ENCODE data around the gene TOP2B. TPM values are rescaled to one million over a fixed set of nuclear protein-coding genes. Genes with fewer than 3 reads are reported as not detected.

Gene TOP2B
- total RNA-seq, 1 experiment from 2014 or later, result 106 TPM

- Histone ChIP-seq H3K9me2 (ENCODE audit: insufficient read depth) (no peaks in the 10 kb centered on the region), H2AFZ (no peak overlapping the region), H3K36me3 (ENCODE audit: low read depth) (no peaks in the 10 kb centered on the region), H3F3A (ENCODE audit: insufficient read depth, low read depth) (peaks cover 4% of the 10 kb centered on the region), H3K27ac (peak overlapping the region; percentile 92), H3K27me3 (ENCODE audit: insufficient read depth, low read depth) (no peaks in the 10 kb centered on the region), H4K20me1 (ENCODE audit: insufficient read depth) (no peaks in the 10 kb centered on the region), H3K4me1 (replicated peaks; ENCODE audit: insufficient read depth) (peaks cover 23% of the 10 kb centered on the region), H3K4me3 (no peak overlapping the region), H3K4me2 (peak overlapping the region; percentile 58), H3K79me2 (ENCODE audit: low read depth) (no peaks in the 10 kb centered on the region), H3K9me3 (ENCODE audit: insufficient read depth, low read depth) (no peaks in the 10 kb centered on the region)
- DNase-seq, result no peak
- TF ChIP-seq EZH2 (IDR thresholded peaks at IDR 0.05; ENCODE audit: low read depth) (no peak), CTCF (conservative IDR thresholded peaks at IDR 0.05) (no peak)
- no TSS peak for BruUV-seq (replicated peaks)
- CTCF ChIA-PET, result interaction anchor here (1.8 kb wide), 1 partner anchor 11 kb away, joined by 4 read pairs; no protein-coding TSS in a partner anchor
- POLR2A ChIA-PET (ENCODE audit: unreplicated experiment), result interaction anchor here (0.6 to 0.7 kb wide), 3 partner anchors 153 to 1521 kb away, joined by 3 to 4 read pairs (median 3); partner anchors contain the start of gene RARB
- intact Hi-C loops (cut with micrococcal nuclease; ENCODE audit: unreplicated experiment), result no loop called here
Observed at GRCh38 chr3:25581335-25581734, 83.4 kb downstream of the TOP2B start.

GRCh38 chr3:25580534-25580933 lies 84.2 kb downstream of the TOP2B start:
- H3F3A ChIP-seq (ENCODE audit: insufficient read depth, low read depth), result peaks cover 4% of the 10 kb centered on the region
- H3K27ac ChIP-seq, result no peak overlapping the region
- H3K79me2 ChIP-seq (ENCODE audit: low read depth), result no peaks in the 10 kb centered on the region
- no peak for TF ChIP-seq CTCF (conservative IDR thresholded peaks at IDR 0.05)
- TF ChIP-seq EZH2 (IDR thresholded peaks at IDR 0.05; ENCODE audit: low read depth), result no peak
- H3K4me1 ChIP-seq (replicated peaks; ENCODE audit: insufficient read depth), result peaks cover 23% of the 10 kb centered on the region
- no TSS peak for BruUV-seq (replicated peaks)
- no peaks in the 10 kb centered on the region for H3K9me2 ChIP-seq (ENCODE audit: insufficient read depth)
- ChIA-PET POLR2A (ENCODE audit: unreplicated experiment) (no interaction called here), CTCF (no interaction called here)
- no peaks in the 10 kb centered on the region for H4K20me1 ChIP-seq (ENCODE audit: insufficient read depth)
- H3K4me3 ChIP-seq, result no peak overlapping the region
- H3K4me2 ChIP-seq, result no peak overlapping the region
- no peaks in the 10 kb centered on the region for H3K36me3 ChIP-seq (ENCODE audit: low read depth)
- no peak overlapping the region for H2AFZ ChIP-seq
- intact Hi-C loops (cut with micrococcal nuclease; ENCODE audit: unreplicated experiment), result no loop called here
- DNase-seq, result no peak
- H3K27me3 ChIP-seq (ENCODE audit: insufficient read depth, low read depth), result no peaks in the 10 kb centered on the region
- no peaks in the 10 kb centered on the region for H3K9me3 ChIP-seq (ENCODE audit: insufficient read depth, low read depth)

GRCh38 chr3:25578059-25578458 lies 86.6 kb downstream of the TOP2B start:
- Histone ChIP-seq H3K79me2 (ENCODE audit: low read depth) (no peaks in the 10 kb centered on the region), H2AFZ (no peak overlapping the region), H3K27me3 (ENCODE audit: insufficient read depth, low read depth) (no peaks in the 10 kb centered on the region), H3K4me2 (no peak overlapping the region), H3K27ac (no peak overlapping the region), H3K36me3 (ENCODE audit: low read depth) (no peaks in the 10 kb centered on the region), H3K9me3 (ENCODE audit: insufficient read depth, low read depth) (no peaks in the 10 kb centered on the region), H3F3A (ENCODE audit: insufficient read depth, low read depth) (peaks cover 4% of the 10 kb centered on the region), H3K4me3 (no peak overlapping the region), H3K9me2 (ENCODE audit: insufficient read depth) (no peaks in the 10 kb centered on the region), H3K4me1 (replicated peaks; ENCODE audit: insufficient read depth) (peaks cover 22% of the 10 kb centered on the region), H4K20me1 (ENCODE audit: insufficient read depth) (no peaks in the 10 kb centered on the region)
- POLR2A ChIA-PET (ENCODE audit: unreplicated experiment), result no interaction called here
- no peak for DNase-seq
- intact Hi-C loops (cut with micrococcal nuclease; ENCODE audit: unreplicated experiment), result no loop called here
- CTCF ChIA-PET, result no interaction called here
- no TSS peak for BruUV-seq (replicated peaks)
- TF ChIP-seq EZH2 (IDR thresholded peaks at IDR 0.05; ENCODE audit: low read depth) (no peak), CTCF (conservative IDR thresholded peaks at IDR 0.05) (no peak)
